GM20431 (cell line): ENCODE measurements around the gene PARD3.

Source experiments
- in situ Hi-C: fragments of 300-500 bp; cut with MseI, MboI; formaldehyde crosslinking; loops from one replicate; pipeline ENCODE4 v1.15.0; 2020; ENCODE audit warnings: low sequenced_read_pairs; ENCODE audit not compliant: unreplicated experiment

Gene PARD3

DNA sequence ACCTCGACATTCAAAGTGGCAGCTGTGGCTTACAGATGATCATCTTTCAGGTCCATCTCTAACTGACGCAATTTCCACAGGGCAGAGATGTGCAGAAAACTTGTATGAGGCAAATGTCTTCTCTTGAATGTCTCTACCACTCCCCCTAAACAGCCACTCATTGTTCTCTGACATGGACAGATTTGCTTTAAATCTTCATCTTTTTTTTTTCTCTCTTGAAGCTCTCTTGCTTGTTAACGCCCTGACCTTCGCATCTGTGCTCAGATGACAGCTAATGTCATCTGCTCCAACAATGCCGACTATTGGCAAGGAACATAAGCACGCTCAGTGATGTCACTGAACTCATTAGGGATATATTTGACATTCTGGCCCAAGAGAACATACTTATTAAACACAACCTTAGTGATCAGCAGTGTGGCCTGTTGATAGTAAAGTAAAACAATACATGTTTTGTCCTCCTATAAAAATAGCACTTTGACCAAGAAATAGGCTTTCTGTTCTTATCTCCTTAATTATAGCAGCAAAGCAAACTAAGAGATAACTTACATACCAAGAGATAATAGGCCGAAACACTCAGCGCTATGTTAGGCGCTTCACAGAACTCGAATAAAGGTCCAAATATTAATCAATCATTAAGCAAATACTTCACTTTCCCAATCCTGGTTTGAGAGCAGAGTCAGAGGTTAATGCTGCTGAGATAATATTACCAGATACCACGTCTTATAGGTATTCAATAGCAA lies 583.5 kb downstream of the PARD3 start:
- in situ Hi-C loops, result no loop called here

DNA sequence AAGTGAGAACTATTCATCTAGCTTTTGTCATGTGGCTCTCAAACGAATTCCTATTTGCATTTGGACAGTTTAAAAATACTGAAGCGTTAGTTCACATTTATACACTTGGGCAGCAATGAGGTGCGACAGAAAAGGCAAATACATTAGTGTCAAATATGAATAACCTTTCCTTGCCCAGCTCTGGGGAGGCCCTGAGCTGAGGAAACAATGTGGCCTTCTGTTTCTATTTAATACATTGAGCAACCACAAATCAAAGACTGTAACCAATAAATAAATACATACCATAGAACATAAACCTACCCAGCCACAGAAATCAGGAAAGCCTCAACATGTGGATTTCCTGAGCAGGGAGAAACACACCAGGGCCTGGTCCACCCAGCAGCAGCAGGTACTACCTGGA lies 585.2 kb downstream of the PARD3 start:
- in situ Hi-C loops, result no loop called here

DNA sequence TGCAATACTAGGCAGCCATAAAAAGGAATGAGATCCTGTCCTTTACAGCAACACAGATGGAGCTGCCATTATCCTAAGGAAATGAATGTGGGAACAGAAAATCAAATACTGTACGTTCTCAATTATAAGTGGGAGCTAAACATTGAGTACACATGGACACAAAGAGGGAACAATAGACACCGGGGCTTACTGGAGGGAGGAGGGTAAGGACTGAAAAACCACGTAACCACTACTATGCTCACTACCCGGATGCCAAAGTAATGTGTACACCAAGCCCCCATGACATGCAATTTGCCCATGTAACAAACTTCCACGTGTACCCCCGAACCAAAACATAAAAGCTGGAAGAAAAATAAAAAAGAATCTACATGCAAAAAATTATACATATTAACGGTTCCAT lies 587.0 kb downstream of the PARD3 start:
- in situ Hi-C loops, result no loop called here

DNA sequence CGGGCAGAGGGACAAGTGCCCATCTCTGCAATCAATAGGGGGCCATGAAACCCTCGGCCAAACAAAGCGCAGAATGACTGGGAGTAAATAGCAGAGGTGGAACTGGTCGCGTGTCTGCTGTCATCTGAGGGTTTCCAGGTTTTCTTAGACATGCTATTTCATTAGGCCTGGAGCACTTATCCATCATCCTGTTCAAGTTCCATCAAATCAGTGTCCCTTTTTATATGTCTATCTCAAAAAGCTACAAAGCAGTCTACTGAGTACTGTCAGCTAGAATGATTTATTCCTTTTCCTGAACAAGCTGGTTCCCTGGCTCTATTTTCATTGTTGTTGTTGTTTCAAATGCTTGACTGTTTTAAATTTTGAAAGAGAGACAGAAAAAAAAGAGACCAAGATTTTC lies 590.5 kb downstream of the PARD3 start:
- in situ Hi-C loops, result loop anchor here (25.0 kb wide), 1 partner anchor 413 kb away; no protein-coding TSS in a partner anchor

DNA sequence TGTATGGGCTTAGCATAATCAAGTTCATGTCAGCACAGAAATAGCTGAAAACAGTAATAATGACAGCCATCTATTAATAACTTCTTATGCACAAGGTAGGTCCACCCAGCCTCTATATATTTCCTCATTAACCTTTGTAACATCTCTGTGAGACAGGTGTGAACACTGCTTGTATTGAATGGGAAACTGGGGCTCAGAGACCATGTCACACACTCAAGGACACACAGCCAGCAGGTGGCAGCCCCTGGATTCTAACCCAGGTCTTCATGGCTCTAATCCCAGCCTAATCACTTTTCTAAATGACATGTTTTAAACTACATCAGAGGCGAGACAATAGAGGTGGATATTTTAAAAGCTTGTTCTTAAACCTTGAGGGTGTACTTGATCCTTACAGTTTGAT lies 591.4 kb downstream of the PARD3 start:
- in situ Hi-C loops, result loop anchor here (25.0 kb wide), 1 partner anchor 414 kb away; no protein-coding TSS in a partner anchor

DNA sequence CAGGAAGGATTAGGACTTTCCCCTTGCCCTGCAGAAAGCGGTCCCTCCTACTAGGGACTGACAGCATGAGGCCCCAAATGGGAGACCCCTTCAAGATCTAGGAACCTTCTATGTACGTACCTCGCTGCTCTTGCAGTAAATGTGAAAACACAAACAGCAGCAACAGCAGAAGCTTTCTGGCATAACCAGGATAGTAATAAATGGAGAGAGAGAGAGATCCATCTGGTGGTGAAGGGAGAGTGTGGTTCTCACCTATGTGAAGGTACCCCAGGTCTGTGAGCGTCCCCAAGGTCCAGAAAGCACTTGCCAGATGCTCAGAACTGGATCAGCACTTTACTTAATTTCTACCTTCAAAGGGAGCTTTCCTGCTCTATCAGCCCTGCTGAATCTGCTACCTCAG lies 592.7 kb downstream of the PARD3 start:
- in situ Hi-C loops, result loop anchor here (25.0 kb wide), 1 partner anchor 415 kb away; no protein-coding TSS in a partner anchor

DNA sequence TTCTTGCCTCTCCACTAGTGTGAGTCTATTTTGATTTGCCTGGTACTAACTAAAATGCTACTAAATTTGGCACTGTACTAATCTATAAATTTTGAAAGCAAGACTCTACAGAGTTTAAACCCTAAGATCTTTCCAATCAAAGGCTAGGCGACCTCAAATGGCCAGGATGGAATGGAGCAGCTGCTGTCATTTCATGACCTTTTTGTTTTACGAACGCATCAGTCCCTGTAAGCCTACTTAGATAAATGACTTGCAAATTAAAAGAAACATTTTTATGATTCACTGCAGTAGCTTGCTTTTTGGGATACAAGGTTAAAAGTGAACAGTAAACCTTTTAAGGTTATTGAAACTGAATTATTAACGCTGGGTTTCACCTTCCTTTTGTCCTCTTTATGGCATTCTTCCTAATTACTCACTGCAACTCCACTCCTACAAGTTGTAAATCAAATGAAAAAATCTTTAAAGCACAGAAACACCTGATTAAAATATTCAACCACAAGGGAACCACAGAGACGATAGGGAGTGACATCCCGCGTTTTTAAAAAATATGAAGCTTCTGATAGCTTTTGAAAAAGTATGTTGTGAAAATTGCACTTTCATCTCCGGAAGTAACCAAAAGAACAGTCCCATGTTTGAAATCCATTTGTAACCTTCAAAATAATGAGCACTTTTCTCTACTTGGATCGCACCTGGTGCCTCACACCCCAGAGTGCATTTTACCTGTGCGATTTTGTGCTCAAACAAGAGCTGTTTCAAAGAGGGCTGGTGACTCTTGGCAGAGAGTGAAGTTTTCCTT lies 595.1 kb downstream of the PARD3 start:
- in situ Hi-C loops, result loop anchor here (25.0 kb wide), 1 partner anchor 417 kb away; no protein-coding TSS in a partner anchor

DNA sequence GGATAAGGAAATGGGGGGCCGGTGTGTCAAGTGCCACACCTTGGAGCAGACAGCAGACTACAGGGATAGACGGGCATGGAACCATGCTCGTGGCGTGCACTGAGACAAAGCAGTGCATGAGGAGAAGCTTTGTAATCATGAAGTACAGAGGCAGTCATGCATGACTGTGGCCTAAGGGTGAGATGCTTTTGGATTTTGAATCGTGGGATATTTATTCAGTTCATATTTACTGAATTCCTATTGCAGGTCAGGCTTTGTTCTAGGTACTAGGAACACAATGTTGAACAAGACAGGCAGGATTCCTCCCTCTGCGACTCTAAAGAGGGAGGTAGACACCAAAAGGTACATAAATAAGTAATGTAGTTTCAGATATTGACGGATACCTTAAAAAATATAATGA lies 597.6 kb downstream of the PARD3 start:
- in situ Hi-C loops, result loop anchor here (25.0 kb wide), 1 partner anchor 420 kb away; no protein-coding TSS in a partner anchor

DNA sequence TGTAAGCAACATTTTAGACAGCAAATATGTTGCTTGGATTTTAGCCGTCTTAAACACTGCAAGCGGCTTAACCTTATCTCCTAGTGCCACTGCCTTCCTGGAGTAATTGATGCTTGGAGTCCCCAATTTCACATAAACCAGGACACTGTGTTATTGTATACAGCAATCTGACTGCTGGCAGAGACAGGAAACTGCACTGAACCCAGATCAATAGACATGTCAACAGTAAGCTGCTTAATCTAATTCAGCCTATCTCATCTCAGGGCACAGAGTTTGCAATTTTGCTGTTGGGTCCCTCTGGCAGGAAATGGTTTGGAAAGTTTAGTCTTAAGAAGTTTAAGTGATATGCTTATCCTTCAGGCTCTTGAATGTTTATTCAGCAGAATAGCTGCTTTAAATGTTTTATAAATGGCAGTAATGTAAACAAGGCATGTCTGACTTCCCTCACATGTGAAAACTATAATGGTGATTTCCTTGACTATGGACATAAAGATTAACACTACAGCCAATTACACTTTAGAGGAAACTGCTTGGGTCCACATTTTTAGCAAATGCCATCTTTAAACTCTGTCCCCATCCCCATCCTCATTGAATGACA lies 598.6 kb downstream of the PARD3 start:
- in situ Hi-C loops, result loop anchor here (25.0 kb wide), 1 partner anchor 421 kb away; no protein-coding TSS in a partner anchor

DNA sequence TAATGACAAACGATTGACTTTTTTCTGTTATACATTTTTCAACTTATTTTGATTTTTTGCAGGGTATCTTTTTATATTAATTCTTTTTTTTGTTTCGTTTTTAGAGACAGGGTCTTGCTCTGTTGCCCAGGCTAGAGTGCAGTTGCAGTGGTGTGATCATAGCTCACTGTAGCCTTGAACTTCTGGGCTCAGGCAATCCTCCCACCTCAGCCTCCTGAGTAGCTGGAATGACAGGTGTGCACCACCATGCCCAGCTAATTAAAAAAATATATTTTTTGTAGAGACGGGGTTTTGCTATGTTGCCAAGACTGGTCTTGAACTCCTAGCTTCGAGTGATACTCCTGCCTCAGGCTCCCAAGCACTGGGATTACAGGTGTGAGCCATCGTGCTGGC lies 601.3 kb downstream of the PARD3 start:
- in situ Hi-C loops, result loop anchor here (25.0 kb wide), 1 partner anchor 424 kb away; no protein-coding TSS in a partner anchor

DNA sequence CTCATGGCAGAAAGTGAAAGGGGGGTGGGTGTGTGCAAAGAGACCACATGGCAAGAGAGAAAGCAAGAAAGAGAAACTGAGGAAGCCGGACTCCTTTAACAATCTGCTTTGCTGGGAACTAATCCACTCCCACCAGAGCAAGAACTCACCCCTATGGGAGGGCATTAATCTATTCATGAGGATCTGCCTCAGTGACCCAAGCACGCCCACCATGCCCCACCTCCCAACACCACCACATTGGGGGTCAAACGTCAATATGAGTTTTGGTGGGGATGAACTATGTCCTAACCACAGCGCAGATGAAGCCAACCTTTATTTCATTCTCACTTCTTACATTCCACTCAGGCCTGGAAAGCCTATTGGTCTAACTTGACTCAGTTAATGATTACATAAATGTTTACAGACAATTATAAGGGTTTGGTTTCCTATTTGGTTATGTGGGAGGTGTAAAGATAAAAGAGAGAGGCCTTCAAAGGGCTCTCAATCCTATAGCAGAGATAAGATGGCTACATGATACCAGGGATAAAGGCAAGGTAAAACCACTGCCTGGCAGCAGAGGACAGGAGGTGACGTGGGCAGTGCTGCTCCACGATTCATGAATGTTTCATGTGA lies 601.8 kb downstream of the PARD3 start:
- in situ Hi-C loops, result loop anchor here (25.0 kb wide), 1 partner anchor 424 kb away; no protein-coding TSS in a partner anchor

DNA sequence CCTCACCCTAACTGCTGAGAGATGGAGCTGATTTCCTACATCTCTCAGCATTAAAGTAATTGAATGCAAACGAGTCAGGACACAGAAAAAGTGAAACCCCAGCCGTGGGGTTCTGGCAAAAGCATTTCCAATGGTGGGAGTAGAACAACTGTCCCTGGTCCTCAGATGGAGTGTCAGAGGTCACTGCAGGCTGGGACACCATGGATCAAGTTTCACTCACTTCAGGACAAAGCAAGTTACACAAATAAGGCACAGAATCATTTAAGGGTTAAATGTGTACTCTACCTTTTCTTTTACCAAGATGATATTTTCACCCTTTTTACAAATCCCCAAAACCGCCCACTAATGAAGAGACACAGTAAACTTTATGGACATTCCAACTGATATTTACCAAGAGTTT lies 607.8 kb downstream of the PARD3 start:
- in situ Hi-C loops, result loop anchor here (25.0 kb wide), 1 partner anchor 430 kb away; no protein-coding TSS in a partner anchor

DNA sequence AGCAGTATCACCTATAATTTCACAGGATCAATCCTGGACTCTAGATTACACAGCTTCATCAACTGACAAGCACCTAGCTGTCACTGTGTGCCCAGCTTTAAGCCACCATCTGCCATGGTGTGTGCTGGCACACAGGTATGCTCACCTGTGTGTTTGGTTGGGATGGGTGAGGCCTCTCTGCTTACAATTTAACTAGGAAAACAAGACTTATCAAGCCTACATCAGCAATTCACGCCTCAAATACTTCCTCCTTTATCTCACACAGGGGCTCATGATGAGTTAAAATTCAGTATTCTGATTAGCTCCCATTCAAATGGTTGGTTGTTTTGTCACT lies 608.2 kb downstream of the PARD3 start:
- in situ Hi-C loops, result loop anchor here (25.0 kb wide), 1 partner anchor 430 kb away; no protein-coding TSS in a partner anchor

DNA sequence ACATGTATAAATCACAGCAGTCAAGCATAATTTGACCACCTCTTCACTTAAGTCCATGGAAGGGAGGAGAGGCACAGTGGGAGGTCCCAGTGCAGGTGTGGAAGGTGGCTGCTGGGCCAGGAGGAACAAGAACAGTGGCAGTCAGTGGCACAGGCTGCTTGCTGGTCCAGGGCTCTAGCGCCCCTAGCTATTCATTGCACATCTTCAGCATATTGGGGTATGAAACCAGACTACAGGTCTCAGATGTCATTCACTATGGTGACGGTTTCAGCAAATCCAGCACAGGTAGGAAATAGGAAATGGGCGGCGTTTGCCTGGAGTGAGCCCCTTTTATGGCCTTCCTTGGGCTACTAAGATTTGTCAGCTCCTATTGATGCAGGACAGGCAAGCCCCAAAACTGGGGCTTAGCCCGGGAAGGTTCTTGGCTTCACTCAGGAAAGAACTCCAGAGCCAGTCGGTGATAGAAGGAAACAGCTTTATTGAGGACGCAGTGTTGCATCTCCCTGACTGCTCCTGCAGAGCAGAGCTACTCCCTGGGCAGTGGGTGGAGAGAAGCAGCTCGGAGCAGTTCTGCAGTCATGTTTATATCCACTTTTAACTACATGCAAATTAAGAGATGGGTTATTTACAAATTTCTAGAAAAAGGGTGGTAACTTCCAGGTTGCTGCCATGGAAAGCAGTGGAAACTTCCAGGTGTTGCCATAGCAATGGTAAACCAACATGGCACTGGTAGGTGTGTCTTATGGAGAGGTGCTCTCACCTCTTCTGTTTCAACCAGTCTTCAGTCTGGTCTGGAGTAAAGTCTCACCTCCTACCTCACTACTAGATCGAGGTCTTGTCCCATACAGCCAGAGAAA lies 608.8 kb downstream of the PARD3 start:
- in situ Hi-C loops, result loop anchor here (25.0 kb wide), 1 partner anchor 431 kb away; no protein-coding TSS in a partner anchor

DNA sequence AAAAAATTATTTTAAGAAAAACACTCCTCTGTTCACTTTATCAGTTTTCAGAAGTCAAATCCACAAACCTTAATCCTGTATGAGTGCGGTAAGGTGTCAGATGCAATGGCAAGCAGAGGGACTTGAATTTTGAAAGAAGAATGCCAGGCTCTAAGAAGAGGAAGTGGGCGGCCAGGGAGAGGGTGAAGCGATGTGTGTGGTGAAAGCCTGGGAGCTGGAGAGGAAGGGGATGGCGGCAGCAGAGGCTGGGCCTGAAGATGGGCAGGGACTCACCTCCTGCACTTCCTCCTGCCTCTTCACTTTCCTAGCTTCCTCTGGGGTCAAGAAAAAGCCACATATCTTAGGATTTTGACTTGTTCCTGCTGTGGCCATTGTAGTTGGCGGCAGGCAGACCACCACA lies 609.6 kb downstream of the PARD3 start:
- in situ Hi-C loops, result loop anchor here (25.0 kb wide), 1 partner anchor 432 kb away; no protein-coding TSS in a partner anchor

DNA sequence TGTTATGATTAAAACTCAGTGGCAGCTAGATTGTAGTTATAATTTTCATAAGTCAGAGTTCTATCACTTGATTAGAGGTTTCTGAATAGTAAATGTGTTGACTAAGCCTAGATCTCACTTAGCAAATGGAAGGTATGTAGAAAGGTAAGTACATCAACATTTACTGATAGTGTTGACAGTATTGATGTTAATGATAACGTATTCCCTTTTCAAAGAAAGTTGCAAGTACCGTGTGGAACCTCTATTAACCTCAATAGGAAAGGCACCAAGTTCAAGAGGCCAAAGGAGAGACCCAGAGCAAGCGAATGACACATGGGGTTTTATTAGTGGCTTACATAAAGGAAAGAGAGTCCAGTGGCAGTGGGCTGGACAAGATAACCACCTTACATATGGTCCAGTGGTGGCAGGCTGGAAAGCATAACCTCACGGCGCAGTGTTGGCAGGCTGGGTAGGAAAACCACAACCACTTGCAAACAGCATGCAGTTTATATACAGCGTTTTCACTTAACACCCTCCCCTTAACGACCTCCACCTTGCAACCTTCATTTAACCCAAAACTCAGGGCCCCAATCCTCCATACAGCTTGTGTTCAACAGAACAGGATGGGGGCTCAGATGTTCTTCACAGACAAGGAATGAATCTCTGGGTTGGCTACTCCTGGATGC lies 611.0 kb downstream of the PARD3 start:
- in situ Hi-C loops, result loop anchor here (25.0 kb wide), 1 partner anchor 433 kb away; no protein-coding TSS in a partner anchor

DNA sequence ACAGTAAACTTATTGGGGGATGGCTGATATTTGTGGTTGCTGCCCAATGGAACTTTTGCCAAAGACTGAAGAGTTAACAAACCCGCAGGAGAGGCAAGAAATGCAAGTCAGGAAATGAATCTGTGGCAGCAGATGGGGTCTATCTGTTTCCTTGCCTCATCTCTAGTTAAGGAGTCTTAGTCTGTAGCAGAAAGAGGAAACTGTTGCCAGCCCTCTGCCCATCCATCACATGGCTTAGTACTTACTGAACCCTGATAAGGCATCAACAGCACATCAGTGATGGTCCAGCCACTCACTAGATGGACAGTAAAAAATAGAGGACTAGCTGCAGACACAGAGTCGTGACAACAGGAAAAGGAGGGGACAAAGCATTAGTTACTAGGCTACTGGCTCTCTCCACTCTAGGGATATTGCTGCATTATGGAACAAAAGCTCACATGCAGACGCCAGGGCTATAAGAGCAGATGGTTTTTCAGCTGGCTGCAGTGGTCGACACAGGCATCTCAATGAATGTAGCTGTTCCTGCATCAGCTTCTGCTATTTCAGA lies 614.7 kb downstream of the PARD3 start:
- in situ Hi-C loops, result loop anchor here (25.0 kb wide), 1 partner anchor 437 kb away; no protein-coding TSS in a partner anchor

DNA sequence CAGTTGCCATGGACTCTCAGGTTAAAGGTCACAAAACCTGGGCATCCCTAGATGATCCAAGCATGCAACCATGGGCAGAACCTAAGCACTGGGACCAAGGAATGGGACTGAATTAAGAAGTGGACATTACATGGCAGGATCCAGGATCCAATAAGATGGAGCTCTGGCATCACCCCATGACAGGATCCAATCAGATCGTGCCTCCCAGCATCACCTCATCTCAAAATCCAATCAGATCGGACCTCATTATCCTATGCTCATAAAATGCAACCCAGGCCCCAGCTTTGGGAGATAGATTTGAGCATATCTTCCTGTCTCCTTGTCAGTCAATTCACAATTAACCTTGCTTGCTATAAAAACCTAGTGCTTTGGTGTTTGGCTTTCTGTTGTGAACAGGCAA lies 616.1 kb downstream of the PARD3 start:
- in situ Hi-C loops, result no loop called here
